Smooth muscle cell (in vitro differentiated cells): ENCODE measurements around the gene CEP112. TPM values are rescaled to one million over a fixed set of nuclear protein-coding genes. Genes with fewer than 3 reads are reported as not detected.

Source experiments
- DNase-seq: peaks from one replicate; lab custom pipeline; 2025; ENCODE audit not compliant: unreplicated experiment; lab: John Stamatoyannopoulos, UW
- H2AFZ ChIP-seq: fragments of 200-600 bp; sonication (generic); 2 replicates; pipeline ENCODE4 v1.6.0; 2016; ENCODE audit warnings: antibody characterized with exemption, low read depth, mild to moderate bottlenecking
- H3F3A ChIP-seq: fragments of 200-600 bp; sonication (generic); 2 replicates; pipeline ENCODE4 v1.6.0; 2017; ENCODE audit warnings: antibody characterized with exemption, low read depth
- H3K27ac ChIP-seq: fragments of 200-600 bp; sonication (generic); 2 replicates; pipeline ENCODE4 v1.5.1; 2016; ENCODE audit warnings: low read depth, mild to moderate bottlenecking
- H3K27me3 ChIP-seq: fragments of 200-600 bp; sonication (generic); 2 replicates; pipeline ENCODE4 v1.6.1; 2016; ENCODE audit warnings: low read depth, mild to moderate bottlenecking
- H3K36me3 ChIP-seq: fragments of 200-600 bp; sonication (generic); 2 replicates; pipeline ENCODE4 v1.5.1; 2016; ENCODE audit warnings: low read depth
- H3K4me1 ChIP-seq: fragments of 200-600 bp; sonication (generic); 2 replicates; pipeline ENCODE4 v1.5.1; 2016; ENCODE audit warnings: low read depth
- H3K4me2 ChIP-seq: fragments of 200-600 bp; sonication (generic); 2 replicates; pipeline ENCODE4 v1.6.0; 2016; ENCODE audit warnings: mild to moderate bottlenecking
- H3K4me3 ChIP-seq: fragments of 200-600 bp; sonication (generic); 2 replicates; pipeline ENCODE4 v1.5.1; 2016; ENCODE audit warnings: mild to moderate bottlenecking
- H3K79me2 ChIP-seq: fragments of 200-600 bp; sonication (generic); 2 replicates; pipeline ENCODE4 v1.6.0; 2016; ENCODE audit warnings: low read depth, mild to moderate bottlenecking
- H3K9ac ChIP-seq: fragments of 200-600 bp; sonication (generic); 2 replicates; pipeline ENCODE4 v1.6.0; 2016; ENCODE audit warnings: low read depth
- H3K9me3 ChIP-seq: fragments of 200-600 bp; sonication (generic); replicated peaks from 2 replicates; pipeline ENCODE4 v1.5.1; 2016; ENCODE audit warnings: low read depth
- H4K20me1 ChIP-seq: fragments of 200-600 bp; sonication (generic); 2 replicates; pipeline ENCODE4 v1.6.0; 2016; ENCODE audit warnings: low read depth
- CTCF ChIP-seq: fragments of 200-600 bp; sonication (generic); IDR thresholded peaks from 2 replicates; pipeline ENCODE4 v1.5.1; 2017; ENCODE audit warnings: borderline replicate concordance, mild to moderate bottlenecking, antibody characterized with exemption; ENCODE audit not compliant: insufficient read depth, poor library complexity, severe bottlenecking
- WGBS: methylation state at CpG from one replicate; pipeline ENCODE4 v1.1.7; 2016; ENCODE audit warnings: low lambda C conversion rate; 5-methylcytosine and 5-hydroxymethylcytosine counted together
- polyA plus RNA-seq: library from polyadenylated mRNA; unstranded; fragments of >200 nt; fragmentation: Nextera tagmentation; extraction: Ambion mirVana; gene quantifications from 2 replicates; pipeline ENCODE4 v1.2.1, GENCODE V29; 2016
- total RNA-seq: library from RNA; depleted of rRNA; stranded (reverse); fragments of >200 nt; gene quantifications from 2 replicates; pipeline ENCODE4 v1.2.3, GENCODE V29; 2014

CEP112 gene
- total and polyA plus RNA-seq, 2 experiments from 2014 or later: 8.3 to 9.9 TPM

GRCh38 chr17:65633988-65634387 lies 557.9 kb downstream of the CEP112 start:
- no peaks in the 10 kb centered on the region for H3K79me2 ChIP-seq
- no peak overlapping the region for H3K9ac ChIP-seq
- no peak overlapping the region for H3K27ac ChIP-seq
- no peaks in the 10 kb centered on the region for H3K9me3 ChIP-seq
- peaks cover 6% of the 10 kb centered on the region for H4K20me1 ChIP-seq
- no peaks in the 10 kb centered on the region for H3K36me3 ChIP-seq
- TF ChIP-seq CTCF: no peak
- peaks cover 7% of the 10 kb centered on the region for H3F3A ChIP-seq
- peaks cover 6% of the 10 kb centered on the region for H3K4me1 ChIP-seq
- H2AFZ ChIP-seq: no peak overlapping the region
- no peak overlapping the region for H3K4me2 ChIP-seq
- no peaks in the 10 kb centered on the region for H3K27me3 ChIP-seq
- H3K4me3 ChIP-seq: no peak overlapping the region
- no peak for DNase-seq

- WGBS: 91% methylated on average over 8 of the region's 8 CpGs
- Histone ChIP-seq H3K79me2 (no peaks in the 10 kb centered on the region), H3K4me2 (no peak overlapping the region), H4K20me1 (peaks cover 6% of the 10 kb centered on the region), H3K27ac (no peak overlapping the region), H3K36me3 (no peaks in the 10 kb centered on the region), H2AFZ (no peak overlapping the region), H3K9me3 (no peaks in the 10 kb centered on the region), H3F3A (peaks cover 7% of the 10 kb centered on the region), H3K27me3 (no peaks in the 10 kb centered on the region), H3K4me3 (no peak overlapping the region), H3K9ac (no peak overlapping the region), H3K4me1 (peaks cover 9% of the 10 kb centered on the region)
- TF ChIP-seq CTCF: no peak
- DNase-seq: no peak
Measured at GRCh38 chr17:65633146-65633881, 558.6 kb downstream of the CEP112 start.

GRCh38 chr17:65630502-65630901 lies 561.4 kb downstream of the CEP112 start:
- Histone ChIP-seq H3K4me2 (no peak overlapping the region), H3K27ac (no peak overlapping the region), H3K4me3 (no peak overlapping the region), H3F3A (peaks cover 7% of the 10 kb centered on the region), H3K4me1 (peaks cover 9% of the 10 kb centered on the region), H2AFZ (no peak overlapping the region), H3K79me2 (no peaks in the 10 kb centered on the region), H4K20me1 (peaks cover 6% of the 10 kb centered on the region), H3K27me3 (no peaks in the 10 kb centered on the region), H3K36me3 (no peaks in the 10 kb centered on the region), H3K9me3 (no peaks in the 10 kb centered on the region), H3K9ac (no peak overlapping the region)
- 100% methylated on average over 2 of the region's 2 CpGs for WGBS
- no peak for DNase-seq
- TF ChIP-seq CTCF: no peak

GRCh38 chr17:65629234-65629690 lies 562.7 kb downstream of the CEP112 start:
- H3K9me3 ChIP-seq: no peaks in the 10 kb centered on the region
- H4K20me1 ChIP-seq: peaks cover 6% of the 10 kb centered on the region
- no peaks in the 10 kb centered on the region for H3K36me3 ChIP-seq
- H3K4me3 ChIP-seq: no peak overlapping the region
- no peak overlapping the region for H3K9ac ChIP-seq
- no peak overlapping the region for H2AFZ ChIP-seq
- no peaks in the 10 kb centered on the region for H3K27me3 ChIP-seq
- H3F3A ChIP-seq: peaks cover 3% of the 10 kb centered on the region
- peaks cover 11% of the 10 kb centered on the region for H3K4me1 ChIP-seq
- no peak overlapping the region for H3K27ac ChIP-seq
- TF ChIP-seq CTCF: no peak
- no peak overlapping the region for H3K4me2 ChIP-seq
- DNase-seq: no peak
- H3K79me2 ChIP-seq: no peaks in the 10 kb centered on the region
- 50% methylated on average over 5 of the region's 5 CpGs for WGBS
